ENCODE data around the gene YTHDF2.
A peak's percentile ranks its signal among the peaks of the same experiment; 100 is the strongest.
"Not testable (repeated sequence)": the region's sequence is repeated elsewhere in the genome, so short reads cannot be mapped to it uniquely, and the experiment has no call there.

YTHDF2 gene

GRCh38 chr1:28744184-28744583, 7.4 kb downstream of the YTHDF2 start:
- Histone ChIP-seq H3K27me3 (ENCODE audit: low read depth) (no peaks in the 10 kb centered on the region), H3K9me3 (no peaks in the 10 kb centered on the region), H3K4me1 (peaks cover 17% of the 10 kb centered on the region), H3K36me3 (replicated peaks) (peaks cover 84% of the 10 kb centered on the region), H3K4me3 (no peak overlapping the region)
- in situ Hi-C loops (cut with MboI; ENCODE audit: low sequenced_read_pairs) = no loop called here
- DNase-seq (ENCODE audit: low spot score in 2 of 2) = no peak

DNA sequence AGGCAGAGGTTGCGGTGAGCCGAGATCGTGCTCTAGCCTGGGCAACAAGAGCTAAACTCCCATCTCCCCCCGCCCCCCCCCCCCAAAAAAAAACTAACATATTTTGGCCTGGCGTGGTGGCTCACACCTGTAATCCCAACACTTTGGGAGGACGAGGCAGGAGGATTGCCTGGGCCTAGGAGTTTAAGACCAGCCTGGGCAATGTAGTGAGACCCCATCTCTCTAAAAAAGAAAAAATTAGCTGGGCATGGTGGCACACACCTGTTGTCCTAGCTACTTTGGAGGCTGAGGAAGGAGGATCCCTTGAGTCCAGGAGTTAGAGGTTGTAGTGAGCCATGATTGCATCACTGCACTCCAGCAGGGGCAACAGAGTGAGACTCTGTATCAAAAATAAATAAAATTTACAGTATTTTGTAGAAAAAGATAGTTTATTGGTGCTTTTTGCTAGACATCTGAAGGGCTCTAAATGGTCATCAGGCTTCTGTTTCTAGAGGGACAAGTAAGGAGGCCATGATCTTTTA, 9.0 kb downstream of the YTHDF2 start:
- no peak for DNase-seq (ENCODE audit: low spot score in 2 of 2)
- H3K27me3 ChIP-seq (ENCODE audit: low read depth) = no peaks in the 10 kb centered on the region
- in situ Hi-C loops (cut with MboI; ENCODE audit: low sequenced_read_pairs) = no loop called here
- no peaks in the 10 kb centered on the region for H3K9me3 ChIP-seq
- peaks cover 74% of the 10 kb centered on the region for H3K36me3 ChIP-seq (replicated peaks)
- H3K4me3 ChIP-seq = no peak overlapping the region
- H3K4me1 ChIP-seq = peaks cover 19% of the 10 kb centered on the region

- peaks cover 57% of the 10 kb centered on the region for H3K36me3 ChIP-seq (replicated peaks)
- no peaks in the 10 kb centered on the region for H3K9me3 ChIP-seq
Observed at GRCh38 chr1:28750330-28750729, 13.6 kb downstream of the YTHDF2 start.

DNA sequence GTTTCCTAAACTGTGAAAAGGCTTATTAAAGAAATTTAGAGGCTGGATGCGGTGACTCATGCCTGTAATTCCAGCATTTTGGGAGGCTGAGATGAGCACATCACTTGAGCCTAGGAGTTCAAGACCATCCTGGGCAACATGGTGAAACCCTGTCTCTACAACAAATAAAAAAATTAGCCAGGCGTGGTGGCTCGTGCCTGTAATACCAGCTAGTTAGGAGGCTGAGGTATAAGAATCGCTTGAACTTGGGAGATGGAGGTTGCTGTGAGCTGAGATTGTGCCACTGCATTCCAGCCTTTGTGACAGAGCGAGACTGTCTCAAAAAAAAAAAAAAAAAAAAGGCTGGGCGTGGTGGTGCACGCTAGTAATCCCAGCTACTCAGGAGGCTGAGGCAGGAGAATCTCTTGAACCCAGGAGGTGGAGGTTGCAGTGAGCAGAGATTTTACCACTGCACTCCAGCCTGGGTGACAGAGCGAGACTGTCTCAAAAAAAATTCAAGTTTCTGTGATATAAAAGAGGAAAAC, 14.1 kb downstream of the YTHDF2 start:
- in situ Hi-C loops (cut with MboI; ENCODE audit: low sequenced_read_pairs); H3K9me3 ChIP-seq: not testable (repeated sequence)
- peaks cover 26% of the 10 kb centered on the region for H3K4me1 ChIP-seq

More at GRCh38 chr1:28750330-28750729, 13.6 kb downstream of the YTHDF2 start:
- Histone ChIP-seq H3K4me3 (no peak overlapping the region), H3K27me3 (ENCODE audit: low read depth) (no peaks in the 10 kb centered on the region), H3K4me1 (peaks cover 21% of the 10 kb centered on the region)
- in situ Hi-C loops (cut with MboI; ENCODE audit: low sequenced_read_pairs) = no loop called here
- no peak for DNase-seq (ENCODE audit: low spot score in 2 of 2)

GRCh38 chr1:28751315-28752060, 14.7 kb downstream of the YTHDF2 start:
- no peak for DNase-seq (ENCODE audit: low spot score in 2 of 2)
- in situ Hi-C loops (cut with MboI; ENCODE audit: low sequenced_read_pairs) = no loop called here
- H3K36me3 ChIP-seq (replicated peaks) = peaks cover 61% of the 10 kb centered on the region
- H3K4me3 ChIP-seq = no peak overlapping the region
- no peaks in the 10 kb centered on the region for H3K9me3 ChIP-seq
- peaks cover 29% of the 10 kb centered on the region for H3K4me1 ChIP-seq
- H3K27me3 ChIP-seq (ENCODE audit: low read depth) = no peaks in the 10 kb centered on the region

More for the DNA sequence above, 14.1 kb downstream of the YTHDF2 start:
- H3K27me3 ChIP-seq (ENCODE audit: low read depth); DNase-seq (ENCODE audit: low spot score in 2 of 2); H3K4me3 ChIP-seq: not testable (repeated sequence)
- peaks cover 59% of the 10 kb centered on the region for H3K36me3 ChIP-seq (replicated peaks)

- in situ Hi-C loops (cut with MboI; ENCODE audit: low sequenced_read_pairs) = no loop called here
Observed at GRCh38 chr1:28755701-28756100, 19.0 kb downstream of the YTHDF2 start.

GRCh38 chr1:28756846-28757245, 20.1 kb downstream of the YTHDF2 start:
- H3K9me3 ChIP-seq = no peaks in the 10 kb centered on the region
- H3K36me3 ChIP-seq (replicated peaks) = peaks cover 70% of the 10 kb centered on the region
- H3K27me3 ChIP-seq (ENCODE audit: low read depth) = no peaks in the 10 kb centered on the region
- peaks cover 24% of the 10 kb centered on the region for H3K4me1 ChIP-seq
- in situ Hi-C loops (cut with MboI; ENCODE audit: low sequenced_read_pairs) = no loop called here
- no peak for DNase-seq (ENCODE audit: low spot score in 2 of 2)
- no peak overlapping the region for H3K4me3 ChIP-seq

More at GRCh38 chr1:28755701-28756100, 19.0 kb downstream of the YTHDF2 start:
- Histone ChIP-seq H3K4me1 (peaks cover 25% of the 10 kb centered on the region), H3K9me3 (no peaks in the 10 kb centered on the region), H3K36me3 (replicated peaks) (peaks cover 74% of the 10 kb centered on the region), H3K27me3 (ENCODE audit: low read depth) (no peaks in the 10 kb centered on the region), H3K4me3 (no peak overlapping the region)
- peak in 1 of 2 experiments; percentile 24 for DNase-seq (ENCODE audit: low spot score in 2 of 2)

GRCh38 chr1:28758420-28758819, 21.7 kb downstream of the YTHDF2 start:
- Histone ChIP-seq H3K9me3 (no peaks in the 10 kb centered on the region), H3K4me1 (peaks cover 24% of the 10 kb centered on the region), H3K36me3 (replicated peaks) (peaks cover 64% of the 10 kb centered on the region), H3K4me3 (no peak overlapping the region), H3K27me3 (ENCODE audit: low read depth) (no peaks in the 10 kb centered on the region)
- in situ Hi-C loops (cut with MboI; ENCODE audit: low sequenced_read_pairs) = no loop called here
- no peak for DNase-seq (ENCODE audit: low spot score in 2 of 2)

GRCh38 chr1:28759257-28759656, 22.5 kb downstream of the YTHDF2 start:
- Histone ChIP-seq H3K36me3 (replicated peaks) (peaks cover 59% of the 10 kb centered on the region), H3K9me3 (no peaks in the 10 kb centered on the region), H3K4me3 (no peak overlapping the region), H3K27me3 (ENCODE audit: low read depth) (no peaks in the 10 kb centered on the region), H3K4me1 (peaks cover 20% of the 10 kb centered on the region)
- DNase-seq (ENCODE audit: low spot score in 2 of 2) = no peak
- in situ Hi-C loops (cut with MboI; ENCODE audit: low sequenced_read_pairs) = no loop called here

GRCh38 chr1:28761189-28761588, 24.4 kb downstream of the YTHDF2 start:
- no peaks in the 10 kb centered on the region for H3K9me3 ChIP-seq
- H3K27me3 ChIP-seq (ENCODE audit: low read depth) = no peaks in the 10 kb centered on the region
- H3K4me3 ChIP-seq = no peak overlapping the region
- peaks cover 6% of the 10 kb centered on the region for H3K4me1 ChIP-seq
- in situ Hi-C loops (cut with MboI; ENCODE audit: low sequenced_read_pairs) = no loop called here
- peaks cover 60% of the 10 kb centered on the region for H3K36me3 ChIP-seq (replicated peaks)
- DNase-seq (ENCODE audit: low spot score in 2 of 2) = no peak

DNA sequence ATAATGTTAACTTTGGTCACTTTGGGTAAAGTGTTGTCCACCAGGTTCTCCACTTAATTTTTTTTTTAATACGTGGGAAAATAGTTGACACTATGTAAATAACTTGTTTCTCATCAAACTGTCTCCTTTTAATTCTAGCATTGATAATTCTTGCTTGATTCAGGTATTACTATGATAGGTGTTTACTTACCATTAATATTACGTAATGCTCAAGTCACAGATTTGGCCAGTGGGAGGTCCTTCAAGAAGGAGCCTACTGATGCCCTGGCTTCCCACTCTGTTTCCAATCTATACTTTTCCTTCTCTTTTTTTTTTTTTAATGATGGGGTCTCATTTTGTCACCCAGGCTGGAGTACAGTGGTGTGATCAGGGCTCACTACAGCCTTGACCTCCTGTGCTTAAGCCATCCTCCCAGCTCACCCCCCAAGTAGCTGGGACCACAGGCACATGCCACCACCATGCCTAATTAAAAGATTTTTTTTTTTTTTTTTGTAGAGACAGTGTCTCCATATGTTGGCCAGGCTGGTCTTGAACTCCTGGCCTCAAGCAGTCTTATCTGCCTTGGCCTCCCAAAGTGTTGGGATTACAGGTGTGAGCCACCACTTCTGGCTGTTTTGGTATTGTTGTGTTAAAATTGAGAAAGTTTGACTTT, 29.9 kb downstream of the YTHDF2 start:
- Histone ChIP-seq H3K27me3 (ENCODE audit: low read depth) (no peaks in the 10 kb centered on the region), H3K4me3 (no peak overlapping the region), H3K4me1 (no peaks in the 10 kb centered on the region), H3K36me3 (replicated peaks) (peaks cover 44% of the 10 kb centered on the region), H3K9me3 (no peaks in the 10 kb centered on the region)
- in situ Hi-C loops (cut with MboI; ENCODE audit: low sequenced_read_pairs) = no loop called here
- no peak for DNase-seq (ENCODE audit: low spot score in 2 of 2)

GRCh38 chr1:28770601-28771165, 33.9 kb downstream of the YTHDF2 start:
- in situ Hi-C loops (cut with MboI; ENCODE audit: low sequenced_read_pairs) = no loop called here
- DNase-seq (ENCODE audit: low spot score in 2 of 2) = no peak
- no peaks in the 10 kb centered on the region for H3K4me1 ChIP-seq
- H3K4me3 ChIP-seq = no peak overlapping the region
- no peaks in the 10 kb centered on the region for H3K9me3 ChIP-seq
- H3K27me3 ChIP-seq (ENCODE audit: low read depth) = no peaks in the 10 kb centered on the region
- peaks cover 59% of the 10 kb centered on the region for H3K36me3 ChIP-seq (replicated peaks)

- H3K4me1 ChIP-seq; in situ Hi-C loops (cut with MboI; ENCODE audit: low sequenced_read_pairs); H3K4me3 ChIP-seq; DNase-seq (ENCODE audit: low spot score in 2 of 2); H3K27me3 ChIP-seq (ENCODE audit: low read depth); H3K9me3 ChIP-seq: not testable (repeated sequence)
- peaks cover 54% of the 10 kb centered on the region for H3K36me3 ChIP-seq (replicated peaks)
Observed at GRCh38 chr1:28771921-28772320, 35.2 kb downstream of the YTHDF2 start.

GRCh38 chr1:28773105-28773504, 36.4 kb downstream of the YTHDF2 start:
- Histone ChIP-seq H3K4me3 (no peak overlapping the region), H3K4me1 (no peaks in the 10 kb centered on the region), H3K27me3 (ENCODE audit: low read depth) (no peaks in the 10 kb centered on the region), H3K9me3 (no peaks in the 10 kb centered on the region), H3K36me3 (replicated peaks) (peaks cover 54% of the 10 kb centered on the region)
- in situ Hi-C loops (cut with MboI; ENCODE audit: low sequenced_read_pairs) = no loop called here
- DNase-seq (ENCODE audit: low spot score in 2 of 2) = no peak

All from HAP-1 (cell line).